GM12873 (cell line): Measurements from ENCODE around the gene IRS1.

Experiments used
- TF ChIP-seq, protein P1 (sequence below): IDR thresholded peaks from 2 replicates; pipeline ENCODE4 v1.5.1; 2012; ENCODE audit warnings: low read depth, mild to moderate bottlenecking, moderate library complexity, low read length, control low read depth; ENCODE audit not compliant: insufficient read depth; ENCODE audit errors: missing control alignments

Gene IRS1

DNA sequence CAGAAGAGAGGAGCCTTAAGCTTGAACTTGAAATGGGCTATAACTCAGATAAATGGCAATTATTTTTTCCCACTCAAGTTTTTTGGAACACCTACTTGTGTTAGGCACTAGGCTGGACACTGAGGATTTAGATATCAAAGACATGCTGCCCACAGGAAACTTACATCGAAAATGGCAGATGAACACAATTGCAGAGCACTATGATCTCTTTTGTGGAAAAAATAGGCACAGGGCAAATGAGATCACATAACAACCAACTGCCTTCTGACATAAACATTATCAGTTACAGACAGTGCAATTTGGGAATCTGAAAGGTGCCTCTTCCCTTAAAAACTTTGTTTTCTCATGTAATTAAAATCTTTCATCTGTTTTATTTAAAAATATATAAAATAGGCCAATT, 3.8 kb upstream of the IRS1 start:
- TF ChIP-seq, protein P1, sequence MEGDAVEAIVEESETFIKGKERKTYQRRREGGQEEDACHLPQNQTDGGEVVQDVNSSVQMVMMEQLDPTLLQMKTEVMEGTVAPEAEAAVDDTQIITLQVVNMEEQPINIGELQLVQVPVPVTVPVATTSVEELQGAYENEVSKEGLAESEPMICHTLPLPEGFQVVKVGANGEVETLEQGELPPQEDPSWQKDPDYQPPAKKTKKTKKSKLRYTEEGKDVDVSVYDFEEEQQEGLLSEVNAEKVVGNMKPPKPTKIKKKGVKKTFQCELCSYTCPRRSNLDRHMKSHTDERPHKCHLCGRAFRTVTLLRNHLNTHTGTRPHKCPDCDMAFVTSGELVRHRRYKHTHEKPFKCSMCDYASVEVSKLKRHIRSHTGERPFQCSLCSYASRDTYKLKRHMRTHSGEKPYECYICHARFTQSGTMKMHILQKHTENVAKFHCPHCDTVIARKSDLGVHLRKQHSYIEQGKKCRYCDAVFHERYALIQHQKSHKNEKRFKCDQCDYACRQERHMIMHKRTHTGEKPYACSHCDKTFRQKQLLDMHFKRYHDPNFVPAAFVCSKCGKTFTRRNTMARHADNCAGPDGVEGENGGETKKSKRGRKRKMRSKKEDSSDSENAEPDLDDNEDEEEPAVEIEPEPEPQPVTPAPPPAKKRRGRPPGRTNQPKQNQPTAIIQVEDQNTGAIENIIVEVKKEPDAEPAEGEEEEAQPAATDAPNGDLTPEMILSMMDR, result no peak

DNA sequence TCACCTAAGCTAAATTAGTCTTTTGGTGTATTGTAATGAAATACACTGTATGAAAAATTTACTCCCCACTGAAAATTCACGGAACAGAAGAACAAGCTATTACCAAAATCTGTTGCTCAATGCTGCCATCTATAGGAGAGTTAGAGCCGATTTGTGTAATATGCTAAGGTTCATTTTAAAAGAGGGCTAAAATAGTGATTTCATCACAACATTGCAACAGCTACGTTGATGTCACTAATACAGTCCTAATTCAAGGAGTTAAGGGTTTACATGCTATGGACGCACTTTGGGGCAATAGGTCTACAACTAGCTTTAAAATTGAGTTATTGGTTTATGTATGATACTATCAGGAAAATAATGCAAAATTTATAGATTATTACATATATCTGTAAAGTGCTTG, 3.0 kb upstream of the IRS1 start:
- TF ChIP-seq, protein P1, result peak; percentile 70

DNA sequence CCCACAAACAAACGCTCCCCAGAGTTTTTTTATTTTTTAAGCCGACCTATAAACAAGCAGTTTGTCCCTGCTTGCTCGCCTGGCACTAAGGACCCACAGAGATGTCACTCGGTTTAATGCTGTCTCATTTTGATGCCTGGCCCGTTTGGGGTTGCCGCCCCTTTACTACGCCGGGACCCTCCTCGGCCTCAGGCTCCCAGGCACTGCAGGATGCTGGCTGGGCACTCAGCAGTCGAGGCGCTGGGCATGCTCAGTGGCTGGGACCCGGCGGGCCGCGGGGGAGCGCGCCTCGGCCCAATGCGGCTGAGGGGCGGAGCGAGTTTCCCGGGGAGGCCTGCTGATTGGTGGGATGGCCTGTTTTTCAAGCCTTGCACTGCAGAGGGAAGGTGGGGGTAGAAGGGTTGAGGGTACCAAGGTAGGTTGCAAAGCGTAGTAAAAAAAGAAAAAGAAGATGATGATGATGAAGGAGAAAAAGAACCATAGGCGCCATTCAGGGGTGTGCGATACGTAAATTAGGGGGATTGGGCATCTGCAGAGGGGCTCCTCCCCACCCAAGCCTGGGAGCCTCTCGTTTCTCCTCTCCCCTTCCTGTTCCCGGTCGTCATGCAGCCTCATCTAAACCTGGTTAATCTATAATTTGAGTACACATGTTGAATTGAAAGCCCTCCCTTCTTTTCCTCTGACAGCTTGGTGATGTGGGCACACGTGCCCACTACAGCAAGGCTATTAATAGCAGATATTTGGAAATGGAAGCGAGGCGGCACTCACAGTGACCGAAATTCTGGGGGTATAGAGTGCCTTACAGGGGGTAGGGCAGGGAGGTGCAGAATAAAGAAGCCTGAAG, 1.5 kb upstream of the IRS1 start:
- TF ChIP-seq, protein P1, result no peak

DNA sequence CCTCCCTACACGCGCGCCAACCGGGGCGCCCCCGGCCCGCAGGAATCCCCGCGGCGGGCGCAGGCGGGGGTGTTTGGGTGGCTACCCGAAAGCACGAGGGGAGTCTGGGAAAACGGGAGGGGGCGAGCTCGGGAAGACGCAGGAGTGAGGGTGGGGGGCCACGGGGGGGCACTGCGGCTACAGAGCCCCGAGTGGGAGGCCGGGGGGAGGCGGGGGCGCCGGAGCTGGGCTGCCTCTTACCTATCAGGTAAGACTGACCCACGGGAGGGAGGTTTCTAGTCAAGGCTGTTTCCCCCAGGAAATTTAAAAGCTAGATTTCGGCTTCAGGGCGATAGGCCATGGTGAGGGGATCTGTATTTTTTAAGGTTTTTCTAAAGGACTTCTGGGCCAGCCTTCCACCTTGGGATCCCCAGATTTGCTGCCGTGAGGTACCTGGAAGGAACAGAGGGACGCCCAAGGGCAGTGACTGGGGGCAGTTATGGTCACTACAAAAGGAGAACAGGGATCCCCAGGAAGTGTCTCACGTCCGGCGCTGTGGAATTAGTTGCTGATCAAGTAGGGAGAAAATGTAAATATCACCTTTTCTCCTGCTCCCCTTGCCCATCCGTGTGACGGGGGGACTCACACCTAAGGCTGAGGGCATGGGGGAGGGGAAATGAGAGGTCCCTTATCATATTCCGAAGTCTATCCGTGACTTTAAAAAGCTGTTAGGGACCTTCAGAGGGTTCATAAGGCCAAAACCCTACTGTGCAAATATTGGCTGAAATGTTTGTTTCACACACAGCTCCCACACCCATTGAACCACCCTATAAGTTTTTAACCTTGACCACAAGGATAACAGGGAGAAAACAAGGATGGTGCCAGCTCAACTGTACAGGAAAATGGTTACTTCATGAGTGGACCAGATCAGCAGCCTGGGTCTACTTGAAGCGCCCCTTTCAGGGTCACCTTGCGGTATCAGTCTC, 638 bp upstream of the IRS1 start:
- TF ChIP-seq, protein P1, result no peak

DNA sequence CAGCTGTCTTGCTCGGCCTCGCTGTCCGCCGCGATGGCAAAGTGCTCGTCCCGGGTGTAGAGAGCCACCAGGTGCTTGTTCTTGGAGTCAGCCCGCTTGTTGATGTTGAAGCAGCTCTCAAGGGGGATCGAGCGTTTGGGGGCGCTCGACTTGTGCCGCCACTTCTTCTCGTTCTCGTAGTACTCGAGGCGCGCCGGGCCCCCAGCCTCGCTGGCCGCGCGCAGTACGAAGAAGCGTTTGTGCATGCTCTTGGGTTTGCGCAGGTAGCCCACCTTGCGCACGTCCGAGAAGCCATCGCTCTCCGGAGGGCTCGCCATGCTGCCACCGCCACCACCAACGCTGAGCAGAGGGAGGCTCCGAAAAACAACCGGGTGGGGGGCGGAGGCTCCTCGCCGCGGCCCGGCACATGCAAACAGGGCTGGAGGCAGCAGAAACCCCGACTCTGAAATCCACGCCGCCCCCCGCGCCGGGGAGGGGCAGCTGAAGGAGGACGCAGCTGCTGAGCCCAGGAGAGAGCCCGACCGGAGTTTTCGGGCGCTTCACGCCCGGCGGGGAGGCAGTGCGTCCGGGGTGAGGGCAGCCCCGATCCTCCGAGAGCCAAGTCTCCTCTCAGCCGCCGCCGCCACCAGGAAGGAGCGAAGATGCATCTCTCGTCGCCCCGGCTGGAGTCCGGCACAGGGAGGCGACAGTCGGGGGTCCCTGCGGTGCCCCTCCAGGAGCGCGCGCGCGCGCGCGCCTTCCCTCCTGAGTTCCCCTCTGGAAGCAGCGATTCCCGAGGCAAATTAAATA, 1.0 kb downstream of the IRS1 start:
- TF ChIP-seq, protein P1, result peak; percentile 31

DNA sequence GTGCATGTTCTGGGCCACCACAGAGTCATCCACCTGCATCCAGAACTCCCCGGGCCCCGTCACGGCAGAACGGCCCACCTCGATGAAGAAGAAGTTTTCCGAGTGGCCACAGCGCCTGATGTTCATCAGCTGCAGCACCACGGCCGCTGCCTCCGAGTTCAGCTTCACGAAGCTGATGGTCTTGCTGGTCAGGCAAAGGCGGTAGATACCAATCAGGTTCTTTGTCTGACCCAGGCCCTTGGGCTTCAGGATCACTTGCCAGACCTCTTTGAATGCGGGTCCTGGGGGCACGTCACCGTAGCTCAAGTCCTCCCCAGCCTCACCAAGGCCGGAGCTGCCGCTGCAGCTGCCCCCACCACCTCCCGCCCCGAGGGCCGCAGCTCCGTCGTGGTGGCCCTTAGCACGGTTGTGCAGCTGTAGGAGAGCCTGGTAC, 1.6 kb downstream of the IRS1 start:
- TF ChIP-seq, protein P1, result no peak
